Astrocyte (in vitro differentiated cells and primary cell): ENCODE data around the gene PRDM15.

Experiments used
- CTCF ChIP-seq: IDR thresholded peaks from 2 replicates; pipeline ENCODE4 v1.5.1; 2011; ENCODE audit warnings: low read depth, mild to moderate bottlenecking, inconsistent platforms, low read length, moderate library complexity; ENCODE audit not compliant: insufficient read depth
- EZH2 ChIP-seq: IDR thresholded peaks from 2 replicates; pipeline ENCODE4 v1.6.1; 2012; ENCODE audit warnings: mild to moderate bottlenecking, low read length, inconsistent platforms; ENCODE audit not compliant: insufficient read depth

GRCh38 chr21:41802684-41803083, 76.5 kb downstream of the PRDM15 start:
- TF ChIP-seq CTCF = no peak
- no peak for TF ChIP-seq EZH2
